ENCODE results near the gene ZSWIM3.

DNA sequence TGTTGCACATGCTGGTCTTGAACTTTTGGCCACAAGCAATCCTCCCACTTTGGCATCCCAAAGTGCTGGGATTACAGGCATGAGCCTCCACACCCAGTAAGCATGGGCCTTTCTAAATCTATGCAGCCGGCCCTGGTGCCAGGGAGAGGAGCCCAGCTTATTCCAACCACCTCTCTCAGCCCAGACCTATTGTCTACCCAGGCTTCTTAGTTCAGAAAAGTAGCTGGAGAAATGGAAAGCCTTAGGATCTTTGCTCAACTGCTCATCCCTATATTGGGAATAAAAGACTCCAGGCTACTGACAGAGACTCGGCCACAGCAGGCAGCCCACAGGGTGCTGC is 69.3 kb downstream of the ZSWIM3 start:
- TF ChIP-seq, protein P1, sequence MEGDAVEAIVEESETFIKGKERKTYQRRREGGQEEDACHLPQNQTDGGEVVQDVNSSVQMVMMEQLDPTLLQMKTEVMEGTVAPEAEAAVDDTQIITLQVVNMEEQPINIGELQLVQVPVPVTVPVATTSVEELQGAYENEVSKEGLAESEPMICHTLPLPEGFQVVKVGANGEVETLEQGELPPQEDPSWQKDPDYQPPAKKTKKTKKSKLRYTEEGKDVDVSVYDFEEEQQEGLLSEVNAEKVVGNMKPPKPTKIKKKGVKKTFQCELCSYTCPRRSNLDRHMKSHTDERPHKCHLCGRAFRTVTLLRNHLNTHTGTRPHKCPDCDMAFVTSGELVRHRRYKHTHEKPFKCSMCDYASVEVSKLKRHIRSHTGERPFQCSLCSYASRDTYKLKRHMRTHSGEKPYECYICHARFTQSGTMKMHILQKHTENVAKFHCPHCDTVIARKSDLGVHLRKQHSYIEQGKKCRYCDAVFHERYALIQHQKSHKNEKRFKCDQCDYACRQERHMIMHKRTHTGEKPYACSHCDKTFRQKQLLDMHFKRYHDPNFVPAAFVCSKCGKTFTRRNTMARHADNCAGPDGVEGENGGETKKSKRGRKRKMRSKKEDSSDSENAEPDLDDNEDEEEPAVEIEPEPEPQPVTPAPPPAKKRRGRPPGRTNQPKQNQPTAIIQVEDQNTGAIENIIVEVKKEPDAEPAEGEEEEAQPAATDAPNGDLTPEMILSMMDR (IDR thresholded peaks at IDR 0.05): no peak
- TF ChIP-seq POLR2A (IDR thresholded peaks at IDR 0.05): no peak

Measured in testis (tissue), 2 donors.